ENCODE data around the gene RNF215. TPM values are rescaled to one million over a fixed set of nuclear protein-coding genes. Genes with fewer than 3 reads are reported as not detected.

Gene RNF215
- total RNA-seq, 8 experiments from 2014 or later = 9.5 to 22.9 (median 17.3) TPM

DNA sequence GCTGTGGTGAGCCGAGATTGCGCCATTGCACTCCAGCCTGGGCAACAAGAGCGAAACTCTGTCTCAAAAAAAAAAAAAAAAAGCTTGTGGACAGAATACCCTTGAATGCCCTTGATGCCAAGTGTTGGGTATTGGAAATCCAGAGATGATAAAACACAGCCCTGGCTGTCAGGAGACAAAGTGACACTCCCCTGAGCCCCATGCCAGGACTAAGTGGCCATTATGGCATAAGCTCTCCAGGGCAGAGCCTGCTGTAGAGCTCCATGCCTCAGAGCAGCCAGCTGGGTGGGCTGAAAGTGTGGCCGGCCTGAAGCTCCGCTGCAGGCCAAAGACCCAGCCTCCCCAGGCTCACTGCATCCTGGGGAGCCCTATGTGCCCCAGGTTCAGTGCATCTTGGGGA, 4.9 kb downstream of the RNF215 start:
- Histone ChIP-seq H3K4me3 (no peak overlapping the region), H3K27ac (no peak overlapping the region), H3K4me1 (replicated peaks in 1 of 2) (peaks cover 3 to 7% of the 10 kb centered on the region in 2 donors)
- in situ Hi-C loops (cut with MboI; ENCODE audit: low pct_unique_long_range_greater_than_20kb in 2 of 9, low sequenced_read_pairs in 9 of 9, unreplicated experiment in 9 of 9) = loop anchor here in 4 of 9 experiments (25.0 kb wide), 1 partner anchor 270 kb away; no protein-coding TSS in a partner anchor
- WGBS, 10 experiments = 94% methylated on average over 3 of the region's 5 CpGs; no CpG with 5 or more reads in 9 of the 10 experiments
- no peak for ATAC-seq (replicated peaks in 6 of 8)

DNA sequence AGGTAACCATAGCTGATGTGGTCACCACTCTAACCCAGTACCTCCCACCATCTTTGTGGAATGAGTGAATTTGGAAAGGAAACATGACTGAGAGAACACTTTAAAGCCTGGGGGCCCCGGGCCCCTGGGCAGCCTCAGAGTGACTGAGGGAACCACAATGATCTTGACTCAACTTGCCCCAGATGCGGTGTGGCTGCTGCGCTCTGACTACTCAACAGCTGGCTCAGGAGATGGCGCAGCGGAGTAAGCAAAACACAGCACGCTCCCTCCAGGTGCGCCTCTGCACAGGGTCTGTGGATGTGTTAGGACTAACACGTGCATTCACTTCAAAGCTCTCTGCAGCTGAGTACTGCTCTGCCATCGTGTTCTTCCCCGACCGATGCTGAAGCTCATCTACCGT, 5.9 kb downstream of the RNF215 start:
- in situ Hi-C loops (cut with MboI; ENCODE audit: low pct_unique_long_range_greater_than_20kb in 2 of 9, low sequenced_read_pairs in 9 of 9, unreplicated experiment in 9 of 9) = loop anchor here in 4 of 9 experiments (25.0 kb wide), 1 partner anchor 269 kb away; no protein-coding TSS in a partner anchor
- 80 to 93% (median 88%) methylated on average over 2 to 10 of the region's 12 CpGs; no CpG with 5 or more reads in 6 of the 10 experiments for WGBS, 10 experiments
- no peak overlapping the region for H3K4me3 ChIP-seq
- peaks cover under 1 to 3% of the 10 kb centered on the region in 2 donors for H3K4me1 ChIP-seq (replicated peaks in 1 of 2)
- no peak for ATAC-seq (replicated peaks in 6 of 8)
- H3K27ac ChIP-seq = no peak overlapping the region

DNA sequence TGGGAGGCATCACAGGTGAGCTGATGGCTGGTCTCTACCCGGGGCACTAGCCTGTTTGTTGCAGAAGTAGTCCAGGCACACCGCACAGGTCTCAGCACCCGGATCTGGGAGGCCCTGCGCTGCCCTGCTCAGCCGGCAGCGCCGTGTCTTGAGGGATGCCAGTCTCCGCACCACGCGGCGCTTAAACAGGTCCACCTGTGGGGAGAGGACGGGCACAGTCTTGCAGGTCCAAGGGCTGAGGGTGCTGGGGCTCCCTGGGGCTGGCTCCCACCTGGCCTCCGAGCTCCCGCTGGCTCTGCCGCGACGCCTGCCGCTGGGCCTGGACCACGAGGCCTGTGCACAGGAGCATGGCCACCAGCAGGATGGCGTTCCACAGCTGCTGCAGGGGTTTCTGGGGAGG, 7.2 kb downstream of the RNF215 start:
- Histone ChIP-seq H3K4me1 (replicated peaks in 1 of 2) (no peaks in the 10 kb centered on the region), H3K27ac (no peak overlapping the region), H3K4me3 (no peak overlapping the region)
- in situ Hi-C loops (cut with MboI; ENCODE audit: low pct_unique_long_range_greater_than_20kb in 2 of 9, low sequenced_read_pairs in 9 of 9, unreplicated experiment in 9 of 9) = loop anchor here in 4 of 9 experiments (25.0 kb wide), 1 partner anchor 268 kb away; no protein-coding TSS in a partner anchor
- peak in 1 of 8 experiments; percentile 4 for ATAC-seq (replicated peaks in 6 of 8)
- 80 to 87% methylated on average over 1 to 6 of the region's 20 CpGs; no CpG with 5 or more reads in 8 of the 10 experiments for WGBS, 10 experiments

DNA sequence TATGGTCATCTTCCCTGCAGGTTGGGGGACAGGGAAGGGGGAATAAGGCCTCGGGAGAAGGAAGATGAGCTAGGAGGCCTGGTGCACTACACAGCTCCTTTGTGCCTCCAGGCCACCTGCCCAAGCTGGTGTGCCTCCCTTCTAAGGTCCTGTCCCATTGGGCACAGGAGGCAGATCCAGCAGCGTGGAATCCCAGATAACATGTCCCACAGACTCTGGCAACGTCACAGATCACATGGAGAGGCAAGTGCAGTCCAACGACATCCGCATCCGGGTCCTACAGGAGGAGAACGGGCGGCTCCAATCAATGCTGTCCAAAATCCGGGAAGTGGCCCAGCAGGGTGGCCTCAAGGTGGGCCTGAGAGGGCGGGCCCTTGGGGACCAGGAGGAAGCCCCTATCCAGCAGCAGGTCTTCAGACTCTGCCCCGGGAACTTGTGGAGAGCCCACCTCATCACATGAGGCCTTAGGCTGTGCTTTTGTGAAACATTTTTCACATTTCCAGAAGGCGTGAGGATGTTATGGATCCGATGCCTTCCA, 11.8 kb downstream of the RNF215 start:
- ATAC-seq (replicated peaks in 6 of 8) = no peak
- WGBS, 10 experiments = 74 to 100% (median 100%) methylated on average over 1 to 11 of the region's 13 CpGs; no CpG with 5 or more reads in 4 of the 10 experiments
- in situ Hi-C loops (cut with MboI; ENCODE audit: low pct_unique_long_range_greater_than_20kb in 2 of 9, low sequenced_read_pairs in 9 of 9, unreplicated experiment in 9 of 9) = loop anchor here in 4 of 9 experiments (25.0 kb wide), 1 partner anchor 263 kb away; no protein-coding TSS in a partner anchor
- Histone ChIP-seq H3K4me1 (replicated peaks in 1 of 2) (no peaks in the 10 kb centered on the region), H3K27ac (no peak overlapping the region), H3K4me3 (no peak overlapping the region)

DNA sequence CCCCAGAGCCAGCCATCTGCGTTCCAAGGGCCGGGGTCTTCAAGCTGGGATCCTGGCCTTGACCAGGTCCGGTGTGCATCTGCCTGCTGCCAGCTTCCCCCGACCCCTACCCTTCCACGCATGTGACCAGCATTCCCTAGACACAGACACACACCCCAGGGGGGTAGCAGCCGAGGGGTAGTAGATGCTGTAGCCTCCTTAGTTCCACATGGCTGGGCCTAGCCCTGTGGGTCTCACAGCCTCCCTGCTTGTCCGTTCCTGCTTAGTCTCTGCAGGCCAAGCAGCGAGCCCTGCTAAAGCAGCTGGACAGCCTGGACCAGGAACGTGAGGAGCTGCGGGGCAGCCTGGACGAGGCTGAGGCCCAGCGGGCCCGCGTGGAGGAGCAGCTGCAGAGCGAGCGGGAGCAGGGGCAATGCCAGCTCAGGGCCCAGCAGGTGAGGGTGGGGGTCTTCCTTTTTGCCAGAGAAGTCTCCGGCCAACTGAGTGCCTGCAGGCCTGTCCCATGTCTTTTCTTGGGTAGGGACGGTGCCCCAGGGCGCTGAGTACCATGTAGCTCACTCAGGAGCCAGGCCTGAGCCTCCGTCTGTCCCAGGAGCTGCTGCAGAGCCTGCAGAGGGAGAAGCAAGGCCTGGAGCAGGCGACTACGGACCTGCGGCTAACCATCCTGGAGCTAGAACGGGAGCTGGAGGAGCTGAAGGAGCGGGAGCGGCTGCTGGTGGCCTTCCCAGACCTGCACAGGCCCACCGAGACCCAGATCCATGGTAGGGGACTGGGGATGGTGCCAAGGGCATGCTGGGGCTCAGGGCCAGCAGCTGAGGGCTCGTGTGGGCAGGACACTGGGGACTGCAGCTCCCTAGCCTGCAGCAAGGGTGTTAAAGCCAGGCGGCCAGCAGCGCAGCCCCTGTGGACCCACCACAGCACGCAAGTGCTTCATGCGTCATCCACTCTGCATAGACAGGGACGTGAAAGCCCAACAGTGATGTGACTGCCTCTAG, 13.6 kb downstream of the RNF215 start:
- peak in 4 of 8 experiments; percentile 18 to 23 (median 22) for ATAC-seq (replicated peaks in 6 of 8)
- WGBS, 10 experiments = 64 to 100% (median 80%) methylated on average over 2 to 4 of the region's 33 CpGs; no CpG with 5 or more reads in 7 of the 10 experiments
- Histone ChIP-seq H3K27ac (no peak overlapping the region), H3K4me3 (no peak overlapping the region), H3K4me1 (replicated peaks in 1 of 2) (no peaks in the 10 kb centered on the region)
- in situ Hi-C loops (cut with MboI; ENCODE audit: low pct_unique_long_range_greater_than_20kb in 2 of 9, low sequenced_read_pairs in 9 of 9, unreplicated experiment in 9 of 9) = no loop called here

DNA sequence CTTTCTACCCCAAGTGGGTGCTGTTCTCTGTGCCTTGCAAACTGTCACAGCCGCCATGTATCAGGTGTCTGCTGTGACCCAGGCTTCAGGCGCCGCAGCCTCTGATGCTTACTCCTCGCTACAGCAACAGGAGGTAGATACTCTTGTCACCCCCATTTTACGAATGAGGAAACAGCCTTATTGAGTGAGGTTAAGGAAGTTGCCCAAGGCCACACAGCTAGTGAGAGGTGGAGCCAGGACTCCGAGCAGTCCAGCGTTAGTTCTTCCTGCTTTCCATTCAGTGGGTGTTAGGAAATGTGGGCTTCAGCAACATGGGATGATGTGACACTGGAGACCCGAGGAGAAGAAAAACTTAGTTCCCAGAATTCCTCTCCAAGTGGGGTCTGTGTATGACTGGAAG, 14.3 kb downstream of the RNF215 start:
- no peak for ATAC-seq (replicated peaks in 6 of 8)
- Histone ChIP-seq H3K4me3 (no peak overlapping the region), H3K27ac (no peak overlapping the region), H3K4me1 (replicated peaks in 1 of 2) (no peaks in the 10 kb centered on the region)
- 0 to 100% (median 86%) methylated on average over 1 to 6 of the region's 8 CpGs; no CpG with 5 or more reads in 6 of the 10 experiments for WGBS, 10 experiments
- in situ Hi-C loops (cut with MboI; ENCODE audit: low pct_unique_long_range_greater_than_20kb in 2 of 9, low sequenced_read_pairs in 9 of 9, unreplicated experiment in 9 of 9) = no loop called here

DNA sequence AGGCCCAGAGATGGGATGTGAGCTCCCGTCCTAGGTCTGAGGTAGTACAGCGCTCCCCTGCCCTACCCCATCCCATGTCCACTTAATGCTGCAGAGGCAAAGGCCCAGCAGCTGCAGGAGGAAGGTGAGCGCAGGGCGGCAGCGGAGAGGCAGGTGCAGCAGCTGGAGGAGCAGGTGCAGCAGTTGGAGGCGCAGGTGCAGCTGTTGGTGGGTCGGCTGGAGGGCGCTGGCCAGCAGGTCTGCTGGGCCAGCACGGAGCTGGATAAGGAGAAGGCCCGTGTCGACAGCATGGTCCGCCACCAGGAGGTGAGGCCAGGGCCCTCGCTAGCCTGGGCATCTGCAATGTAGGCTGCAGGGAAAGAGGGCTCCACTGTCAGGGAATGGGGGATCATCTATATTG, 15.2 kb downstream of the RNF215 start:
- WGBS, 10 experiments = 80 to 100% (median 82%) methylated on average over 1 to 3 of the region's 13 CpGs; no CpG with 5 or more reads in 7 of the 10 experiments
- no peak for ATAC-seq (replicated peaks in 6 of 8)
- H3K27ac ChIP-seq = no peak overlapping the region
- H3K4me1 ChIP-seq (replicated peaks in 1 of 2) = no peaks in the 10 kb centered on the region
- H3K4me3 ChIP-seq = no peak overlapping the region
- in situ Hi-C loops (cut with MboI; ENCODE audit: low pct_unique_long_range_greater_than_20kb in 2 of 9, low sequenced_read_pairs in 9 of 9, unreplicated experiment in 9 of 9) = no loop called here

DNA sequence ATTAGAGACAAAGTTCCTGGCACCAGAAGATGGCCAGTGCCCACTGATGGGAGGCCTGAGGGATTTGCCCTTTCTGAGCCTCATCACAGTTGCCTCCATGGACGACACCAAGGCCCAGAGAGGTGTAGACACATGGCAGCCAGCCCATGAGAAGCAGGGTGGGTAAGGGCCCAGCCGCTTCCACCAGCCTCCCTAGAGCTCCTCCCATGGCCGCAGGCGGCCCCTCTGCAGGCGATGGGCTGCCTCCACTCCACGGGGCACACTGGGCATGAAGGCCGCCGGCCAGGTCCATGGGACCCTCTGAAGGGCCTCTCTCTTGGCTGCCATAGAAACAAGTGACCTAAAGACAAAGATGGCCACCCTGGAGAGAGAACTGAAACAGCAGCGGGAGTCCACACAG, 15.9 kb downstream of the RNF215 start:
- Histone ChIP-seq H3K27ac (no peak overlapping the region), H3K4me1 (replicated peaks in 1 of 2) (no peaks in the 10 kb centered on the region), H3K4me3 (no peak overlapping the region)
- ATAC-seq (replicated peaks in 6 of 8) = no peak
- in situ Hi-C loops (cut with MboI; ENCODE audit: low pct_unique_long_range_greater_than_20kb in 2 of 9, low sequenced_read_pairs in 9 of 9, unreplicated experiment in 9 of 9) = no loop called here
- 95% methylated on average over 3 of the region's 9 CpGs; no CpG with 5 or more reads in 9 of the 10 experiments for WGBS, 10 experiments

DNA sequence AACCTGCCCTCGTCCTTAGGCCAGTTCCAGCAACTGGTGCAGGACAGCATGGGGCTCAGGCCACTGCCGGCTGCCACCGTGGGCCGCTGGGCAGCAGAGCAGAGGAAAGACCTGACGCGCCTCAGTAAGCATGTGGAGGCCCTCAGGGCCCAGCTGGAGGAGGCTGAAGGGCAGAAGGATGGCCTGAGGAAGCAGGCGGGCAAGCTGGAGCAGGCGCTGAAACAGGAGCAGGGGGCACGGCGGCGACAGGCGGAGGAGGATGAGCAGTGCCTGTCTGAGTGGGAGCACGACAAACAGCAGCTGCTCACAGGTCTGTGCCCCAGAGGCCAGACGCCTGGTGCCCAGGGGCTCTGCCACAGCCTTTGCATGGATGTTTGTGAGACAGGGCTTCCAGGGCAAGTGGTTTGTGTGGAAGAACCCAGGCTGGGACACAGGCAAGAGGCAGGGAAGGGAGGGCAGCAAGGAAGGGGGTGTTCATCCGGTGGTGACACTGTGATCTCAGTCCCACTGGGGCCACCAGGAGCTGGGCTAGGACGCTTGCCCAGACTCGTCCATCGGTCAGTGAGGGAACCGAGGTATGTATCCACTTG, 16.5 kb downstream of the RNF215 start:
- H3K4me1 ChIP-seq (replicated peaks in 1 of 2) = no peaks in the 10 kb centered on the region
- no peak overlapping the region for H3K4me3 ChIP-seq
- in situ Hi-C loops (cut with MboI; ENCODE audit: low pct_unique_long_range_greater_than_20kb in 2 of 9, low sequenced_read_pairs in 9 of 9, unreplicated experiment in 9 of 9) = no loop called here
- H3K27ac ChIP-seq = no peak overlapping the region
- no peak for ATAC-seq (replicated peaks in 6 of 8)
- WGBS, 10 experiments = 74 to 100% (median 83%) methylated on average over 1 to 11 of the region's 19 CpGs; no CpG with 5 or more reads in 3 of the 10 experiments

DNA sequence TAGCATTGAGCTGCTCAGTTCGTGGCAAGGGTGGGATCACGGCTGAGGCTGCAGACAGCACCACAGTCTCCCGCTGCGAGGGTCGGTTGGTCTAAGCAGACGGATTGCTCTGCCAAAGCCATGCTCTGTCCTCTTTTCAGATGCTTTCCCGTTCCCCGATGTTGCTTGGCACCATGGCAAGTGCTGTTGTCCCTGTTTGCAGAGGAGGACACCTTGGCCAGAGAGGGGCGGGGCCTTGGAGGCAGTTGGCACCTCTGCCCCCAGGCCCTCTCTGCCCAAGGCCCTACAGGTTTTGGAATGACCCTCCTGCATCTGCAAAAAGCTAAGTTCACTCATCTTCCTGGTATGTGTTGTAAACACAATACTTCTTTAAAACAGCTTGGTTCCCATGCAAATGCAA, 18.8 kb downstream of the RNF215 start:
- no peak for ATAC-seq (replicated peaks in 6 of 8)
- Histone ChIP-seq H3K4me3 (no peak overlapping the region), H3K27ac (no peak overlapping the region), H3K4me1 (replicated peaks in 1 of 2) (no peaks in the 10 kb centered on the region)
- 30 to 100% (median 81%) methylated on average over 1 to 8 of the region's 9 CpGs; no CpG with 5 or more reads in 2 of the 10 experiments for WGBS, 10 experiments
- in situ Hi-C loops (cut with MboI; ENCODE audit: low pct_unique_long_range_greater_than_20kb in 2 of 9, low sequenced_read_pairs in 9 of 9, unreplicated experiment in 9 of 9) = no loop called here

DNA sequence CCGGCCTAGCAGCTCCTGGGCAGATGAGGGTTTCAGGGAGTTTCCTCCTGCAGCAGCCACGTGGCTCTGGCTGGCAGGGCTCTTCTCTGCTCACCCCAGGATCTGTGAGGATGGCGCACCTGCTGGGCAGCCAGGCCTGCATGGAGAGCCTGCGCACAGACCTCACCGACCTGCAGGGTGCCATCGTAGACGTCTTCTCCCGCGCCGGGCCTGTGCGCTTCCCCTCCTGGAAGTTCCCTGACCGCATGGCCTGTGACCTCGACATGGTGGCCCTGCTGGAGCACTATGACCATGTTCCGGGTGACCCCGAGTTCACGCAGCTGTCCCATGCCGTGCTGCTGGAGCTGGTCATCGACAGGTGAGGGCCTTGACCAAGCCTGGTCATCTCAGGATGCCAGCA, 21.3 kb downstream of the RNF215 start:
- Histone ChIP-seq H3K4me3 (no peak overlapping the region), H3K27ac (no peak overlapping the region), H3K4me1 (replicated peaks in 1 of 2) (no peaks in the 10 kb centered on the region)
- WGBS, 10 experiments = 75 to 88% (median 80%) methylated on average over 3 to 10 of the region's 18 CpGs; no CpG with 5 or more reads in 7 of the 10 experiments
- in situ Hi-C loops (cut with MboI; ENCODE audit: low pct_unique_long_range_greater_than_20kb in 2 of 9, low sequenced_read_pairs in 9 of 9, unreplicated experiment in 9 of 9) = no loop called here
- no peak for ATAC-seq (replicated peaks in 6 of 8)

DNA sequence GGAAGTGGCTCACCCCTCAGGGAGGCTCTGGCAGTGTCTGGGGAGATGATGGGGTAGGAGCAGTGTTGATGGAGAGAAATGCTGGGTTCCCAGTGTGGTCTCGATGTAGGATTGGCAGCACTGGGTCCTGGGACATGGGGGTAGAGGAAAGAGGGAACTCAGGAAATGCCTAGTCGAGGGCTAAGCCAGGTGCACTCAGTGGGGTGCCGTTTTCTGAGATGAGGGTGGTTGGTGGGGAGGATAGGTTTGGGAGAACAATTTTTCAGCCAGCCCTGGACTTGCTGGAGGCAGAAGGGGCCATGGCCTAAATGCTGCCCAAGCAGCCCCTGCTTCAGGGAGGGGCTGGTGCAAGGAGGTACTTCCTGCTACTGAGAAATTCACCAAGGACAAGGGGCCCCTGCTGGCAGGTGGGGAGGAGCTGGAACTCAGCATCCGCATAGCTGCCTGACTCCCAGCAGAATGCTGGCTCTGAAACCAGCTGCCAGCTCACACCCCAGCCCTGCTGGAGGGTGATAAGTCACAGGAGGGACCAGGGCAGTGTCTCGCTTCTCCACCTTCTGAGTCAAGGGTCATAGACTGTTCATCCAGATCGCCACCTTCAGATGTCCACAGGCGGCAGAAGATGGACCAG, 24.4 kb downstream of the RNF215 start:
- WGBS, 10 experiments = 17 to 80% (median 55%) methylated on average over 1 to 3 of the region's 7 CpGs; no CpG with 5 or more reads in 4 of the 10 experiments
- peak in 2 of 8 experiments; percentile 22 to 50 for ATAC-seq (replicated peaks in 6 of 8)
- H3K4me3 ChIP-seq = no peak overlapping the region
- H3K27ac ChIP-seq = no peak overlapping the region
- peaks cover 4% of the 10 kb centered on the region in 2 donors for H3K4me1 ChIP-seq (replicated peaks in 1 of 2)
- in situ Hi-C loops (cut with MboI; ENCODE audit: low pct_unique_long_range_greater_than_20kb in 2 of 9, low sequenced_read_pairs in 9 of 9, unreplicated experiment in 9 of 9) = no loop called here
